Measurements from ENCODE around the gene ZNF324.
"Not testable (repeated sequence)": the region's sequence is repeated elsewhere in the genome, so short reads cannot be mapped to it uniquely, and the experiment has no call there.

Gene ZNF324

DNA sequence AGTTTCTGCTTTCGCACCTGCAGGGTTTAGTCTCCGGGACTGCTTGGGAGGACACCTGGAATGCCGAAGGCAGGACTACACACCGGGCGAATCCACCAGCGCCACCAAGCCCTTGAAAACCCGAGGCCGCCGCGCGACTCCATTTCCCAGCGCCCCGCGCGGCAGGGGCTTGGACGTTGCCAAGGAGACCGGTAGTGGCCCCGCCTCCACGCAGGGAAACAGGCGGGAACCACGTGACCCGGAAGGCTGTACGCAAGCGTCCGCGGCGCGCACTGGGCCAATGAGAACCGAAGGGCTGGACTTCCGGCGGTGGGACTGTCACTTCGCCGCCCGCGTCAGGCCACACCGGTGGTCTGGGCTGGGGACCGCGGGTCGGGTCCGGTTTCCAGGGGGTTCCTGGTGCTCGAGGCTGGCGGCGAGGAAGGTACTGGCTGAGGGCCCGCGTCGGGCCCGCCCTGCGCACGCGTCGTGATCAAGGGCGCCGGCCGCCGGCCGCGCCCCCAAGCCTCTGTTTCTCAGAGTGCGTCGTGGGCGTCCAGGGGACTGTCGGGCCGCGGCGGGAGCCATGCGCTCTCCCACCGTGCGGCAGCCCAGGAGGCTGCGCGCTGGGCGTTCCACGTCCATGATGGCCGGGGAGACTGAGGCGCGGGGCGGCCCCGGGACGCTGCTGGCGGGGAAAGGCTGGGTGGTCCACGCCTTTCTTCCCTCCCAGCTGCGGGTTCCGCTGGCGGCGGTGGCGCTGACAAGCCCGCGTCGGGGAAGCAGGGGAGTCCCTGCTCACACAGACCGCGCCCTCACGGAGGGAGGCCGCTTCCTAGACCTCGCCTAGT is at the start of gene ZNF324:
Gene ZNF324 (plus strand): TSS at position 321 of the 830 bp plus-strand sequence. CDS start 2,106 bp downstream, outside the sequence.
- FAIRE-seq: peak; percentile 79
- DNase-seq (ENCODE audit: insufficient read length, low spot score): peak; percentile 97

DNA sequence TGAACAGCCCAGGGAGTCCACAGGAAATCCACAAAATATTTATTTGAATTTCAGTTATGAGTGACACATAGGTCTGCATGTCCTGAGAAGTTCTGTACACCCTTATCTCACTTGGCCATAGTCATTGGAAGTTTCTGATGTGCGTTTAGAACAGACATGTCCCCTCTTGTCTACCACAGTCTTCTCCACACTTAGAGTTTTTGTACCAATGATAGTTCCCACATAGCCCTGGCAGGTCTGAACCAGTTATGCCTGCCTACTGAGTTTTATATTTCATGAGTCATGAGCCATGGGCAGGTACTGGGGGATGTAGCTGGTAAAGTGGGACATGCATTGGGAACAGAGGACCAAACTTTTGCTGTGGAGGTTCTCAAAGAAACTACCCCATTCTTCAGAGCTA is 38.3 kb upstream of the ZNF324 start:
- no peak for DNase-seq (ENCODE audit: insufficient read length, low spot score)
- no peak for FAIRE-seq

DNA sequence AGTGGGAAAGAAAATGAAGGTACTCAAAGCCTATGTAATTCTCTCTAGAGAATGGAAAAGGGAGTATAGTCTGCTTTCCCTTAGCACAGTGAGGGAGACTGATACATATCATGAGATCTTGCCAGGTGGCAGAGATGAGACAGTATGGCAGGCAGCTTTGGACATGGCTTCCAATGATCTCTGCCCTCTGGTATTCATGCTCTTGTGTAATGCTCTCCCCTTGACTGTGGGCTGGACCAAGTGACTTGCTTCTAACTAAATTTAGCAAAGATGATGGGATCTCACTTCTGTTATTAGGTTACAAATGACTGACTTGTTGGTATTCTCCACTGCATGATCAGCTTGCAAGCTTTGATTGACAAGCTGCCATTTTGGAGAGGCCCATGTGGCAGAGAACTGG is 37.1 kb upstream of the ZNF324 start:
- FAIRE-seq: no peak
- DNase-seq (ENCODE audit: insufficient read length, low spot score): no peak

DNA sequence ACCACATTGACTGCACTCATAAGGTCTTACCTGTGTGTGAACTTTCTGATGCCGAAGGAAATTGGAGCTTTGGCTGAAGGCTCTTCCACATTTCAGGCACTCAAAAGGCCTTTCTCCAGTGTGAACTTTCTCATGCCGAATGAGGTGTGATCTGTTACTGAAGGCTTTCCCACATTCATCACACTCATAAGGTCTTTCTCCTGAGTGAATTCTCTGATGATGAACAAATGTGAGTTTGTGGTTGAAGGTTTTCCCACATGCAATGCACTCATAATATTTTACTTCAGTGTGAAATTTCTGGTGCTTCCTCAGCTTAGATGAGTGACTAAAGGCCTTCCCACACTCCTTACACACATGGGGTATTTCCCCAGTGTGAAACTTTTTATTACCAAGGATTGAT is 32.7 kb upstream of the ZNF324 start:
- no peak for FAIRE-seq
- DNase-seq (ENCODE audit: insufficient read length, low spot score): no peak

DNA sequence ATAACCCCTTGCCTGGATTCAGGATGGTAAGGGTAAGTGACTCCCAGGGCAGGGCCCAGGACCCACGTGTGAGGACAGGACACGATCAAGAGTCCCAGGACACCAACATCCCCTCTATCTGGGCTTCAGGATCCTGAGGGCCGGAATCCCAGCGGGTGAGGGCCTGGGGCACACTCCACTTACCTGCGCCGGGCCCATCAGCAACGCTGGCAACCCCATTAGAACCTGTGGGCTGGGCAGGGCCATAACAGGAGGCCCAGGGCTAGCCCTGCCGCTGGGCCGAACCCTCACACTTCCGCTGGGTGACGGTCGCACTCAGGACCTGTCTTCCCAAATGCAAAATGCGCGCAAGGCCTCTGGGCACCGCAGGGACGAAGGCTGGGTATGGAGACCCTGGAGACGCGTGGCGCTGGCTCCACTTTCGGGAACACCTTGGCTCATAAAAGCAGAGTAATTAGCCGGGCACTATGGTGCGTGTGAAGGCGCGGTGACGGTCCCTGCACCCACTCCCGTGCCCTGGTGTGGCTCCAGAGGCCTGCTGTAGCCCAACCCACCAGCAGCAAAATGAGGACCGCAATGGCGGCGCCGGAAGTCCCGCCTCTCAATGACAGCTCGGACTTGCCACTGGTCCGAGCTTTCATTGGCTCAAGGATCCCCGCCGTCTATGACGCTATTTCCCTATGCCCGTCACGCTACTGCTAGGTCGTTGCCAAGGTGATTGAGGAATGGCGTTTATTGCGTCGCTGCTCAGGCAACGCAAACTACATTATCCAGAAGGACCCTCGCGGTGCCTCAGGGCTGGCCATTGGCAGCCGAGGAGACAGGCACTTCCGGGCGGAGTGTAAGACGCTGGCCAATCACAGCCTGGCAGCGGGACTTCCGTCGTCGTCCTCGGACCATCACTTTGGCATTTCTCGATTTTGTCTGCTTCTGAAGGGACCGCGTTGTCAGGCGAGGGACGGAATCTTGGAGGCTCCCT is 27.0 kb upstream of the ZNF324 start, which contains the start of gene ZNF132:
Gene ZNF132 (minus strand): TSS at position 578 of the 979 bp plus-strand sequence. CDS start 332 bp downstream, at position 246.
- DNase-seq (ENCODE audit: insufficient read length, low spot score) (peak; percentile 96), FAIRE-seq (peak; percentile 98)

DNA sequence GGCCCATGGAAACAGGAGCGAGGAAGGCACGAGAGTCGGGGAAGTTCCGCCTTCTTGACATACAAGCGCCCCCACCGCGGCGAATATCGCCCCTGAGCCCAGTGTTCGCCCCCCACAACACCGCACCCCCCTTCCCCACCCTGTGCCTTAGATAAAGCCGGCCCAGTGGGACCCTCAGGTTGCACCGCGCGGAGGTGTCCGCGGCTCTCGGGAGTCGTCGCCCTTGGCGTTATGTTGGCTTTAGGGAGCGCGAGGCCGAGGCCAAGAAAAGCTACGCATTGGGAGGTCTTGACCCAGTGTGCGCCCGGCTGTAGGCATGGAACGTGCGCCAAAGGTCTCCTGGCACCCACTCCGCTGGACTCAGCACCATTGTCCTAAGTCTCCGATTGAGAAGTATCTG is 26.3 kb upstream of the ZNF324 start:
- FAIRE-seq (no peak), DNase-seq (ENCODE audit: insufficient read length, low spot score) (no peak)

DNA sequence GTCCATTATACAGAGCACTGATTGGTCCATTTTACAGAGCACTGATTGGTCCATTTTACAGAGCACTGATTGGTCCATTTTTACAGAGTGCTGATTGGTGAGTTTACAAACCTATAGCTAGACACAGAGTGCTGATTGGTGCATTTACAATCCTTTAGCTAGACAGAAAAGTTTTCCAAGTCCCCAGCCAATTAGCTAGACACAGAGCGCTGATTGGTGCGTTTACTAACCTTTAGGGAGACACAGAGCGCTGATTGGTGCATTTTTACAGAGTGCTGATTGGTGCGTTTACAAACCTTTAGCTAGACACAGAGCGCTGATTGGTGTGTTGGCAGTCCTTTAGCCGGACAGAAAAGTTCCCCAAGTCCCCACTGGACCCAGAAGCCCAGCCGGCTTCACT is 23.9 kb upstream of the ZNF324 start:
- not testable (repeated sequence) for FAIRE-seq; DNase-seq (ENCODE audit: insufficient read length, low spot score)

DNA sequence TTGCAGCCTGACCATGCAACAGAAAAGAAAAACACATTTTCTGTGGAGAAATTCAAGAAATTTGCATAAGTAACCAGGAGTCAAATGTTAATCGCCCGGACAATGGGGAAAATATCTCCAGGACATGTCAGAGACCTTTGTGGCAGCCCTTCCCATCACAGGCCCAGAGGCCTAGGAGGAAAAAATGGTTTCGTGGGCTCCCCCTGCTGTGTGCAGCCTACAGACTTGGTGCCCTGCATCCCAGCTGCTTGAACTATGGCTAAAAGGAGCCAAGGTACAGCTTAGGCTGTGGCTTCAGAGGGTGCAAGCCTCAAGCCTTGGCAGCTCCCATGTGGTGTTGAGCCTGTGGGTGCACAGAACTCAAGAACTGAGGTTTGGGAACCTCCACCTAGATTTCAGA is 18.0 kb upstream of the ZNF324 start:
- DNase-seq (ENCODE audit: insufficient read length, low spot score); FAIRE-seq: not testable (repeated sequence)

DNA sequence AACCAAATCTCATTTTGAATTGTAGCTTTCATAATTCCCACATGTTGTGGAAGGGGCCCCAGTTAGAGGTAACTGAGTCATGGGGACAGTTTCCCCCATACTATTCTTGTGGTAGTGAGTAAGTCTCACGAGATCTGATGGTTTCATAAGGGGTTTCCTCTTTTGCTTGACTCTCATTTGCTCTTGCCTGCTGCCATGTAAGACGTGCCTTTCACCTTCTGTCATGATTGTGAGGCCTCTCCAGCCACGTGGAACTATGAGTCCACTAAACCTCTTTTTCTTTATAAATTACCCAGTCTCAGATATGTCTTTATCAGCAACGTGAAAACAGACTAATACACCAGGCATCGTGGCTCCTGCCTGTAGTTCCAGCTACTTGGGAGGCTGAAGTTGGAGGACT is 16.9 kb upstream of the ZNF324 start:
- DNase-seq (ENCODE audit: insufficient read length, low spot score); FAIRE-seq: not testable (repeated sequence)

DNA sequence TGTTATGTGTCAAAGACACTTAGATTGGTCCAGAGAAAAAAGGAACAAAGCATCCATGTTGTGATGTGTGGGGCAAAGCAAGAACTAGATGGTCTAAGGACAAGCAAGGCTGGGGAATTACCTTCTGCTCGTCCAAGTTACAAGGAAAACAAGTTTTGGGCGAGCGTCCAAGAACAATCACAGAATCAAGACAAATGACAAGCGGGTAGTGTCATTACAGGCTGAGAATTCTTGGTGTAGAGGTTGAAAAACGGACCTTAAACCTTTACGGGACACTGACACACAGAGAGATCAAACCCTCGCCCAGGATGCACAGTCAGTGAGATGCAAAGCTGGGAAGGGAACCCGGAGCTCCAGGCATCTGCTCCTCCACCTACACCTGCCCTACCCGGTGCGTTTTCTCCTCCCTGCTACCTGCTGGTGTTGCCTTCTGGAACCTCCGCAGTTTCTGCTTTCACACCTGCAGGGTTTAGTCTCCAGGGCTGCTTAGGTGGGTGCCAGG is 16.0 kb upstream of the ZNF324 start:
- FAIRE-seq (no peak), DNase-seq (ENCODE audit: insufficient read length, low spot score) (no peak)

DNA sequence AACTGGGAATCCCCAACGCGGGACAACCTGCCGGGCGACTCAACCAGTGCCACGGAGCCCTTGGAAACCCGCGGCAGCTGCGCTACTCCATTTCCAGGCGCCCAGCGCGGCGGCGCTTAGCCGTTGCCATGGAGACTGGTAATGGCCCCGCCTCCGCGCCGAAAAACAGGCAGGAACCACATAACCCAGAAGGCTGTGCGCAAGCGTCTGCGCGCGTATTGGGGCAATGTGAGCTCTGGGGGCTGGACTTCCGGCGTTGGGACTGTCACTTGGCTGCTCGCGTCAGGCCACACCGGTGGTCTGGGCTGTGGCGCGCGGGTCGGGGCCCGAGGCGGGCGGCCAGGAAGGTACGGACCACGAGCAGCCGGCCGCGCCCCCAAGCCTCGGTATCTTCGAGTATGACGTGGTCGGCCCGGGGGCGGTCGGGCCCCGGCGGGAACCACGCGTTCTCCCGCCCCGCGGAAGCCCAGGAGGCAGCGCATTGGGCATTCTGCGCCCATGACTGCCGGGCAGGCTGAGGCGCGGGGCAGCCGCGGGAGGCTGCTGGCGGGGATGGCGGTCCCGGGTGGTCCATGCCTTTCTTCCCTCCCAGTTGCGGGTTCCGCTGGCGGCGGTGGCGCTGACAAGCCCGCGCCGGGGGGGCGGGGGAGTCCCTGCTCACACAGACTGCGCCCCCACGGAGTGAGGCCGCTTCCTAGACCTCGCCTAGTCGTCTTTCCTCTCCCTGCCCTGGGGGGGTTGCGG is 15.3 kb upstream of the ZNF324 start, which contains the start of gene ZNF324B:
Gene ZNF324B (plus strand): TSS at position 265 of the 744 bp plus-strand sequence. CDS start 2,080 bp downstream, outside the sequence.
- DNase-seq (ENCODE audit: insufficient read length, low spot score) (peak; percentile 97), FAIRE-seq (peak; percentile 75)

DNA sequence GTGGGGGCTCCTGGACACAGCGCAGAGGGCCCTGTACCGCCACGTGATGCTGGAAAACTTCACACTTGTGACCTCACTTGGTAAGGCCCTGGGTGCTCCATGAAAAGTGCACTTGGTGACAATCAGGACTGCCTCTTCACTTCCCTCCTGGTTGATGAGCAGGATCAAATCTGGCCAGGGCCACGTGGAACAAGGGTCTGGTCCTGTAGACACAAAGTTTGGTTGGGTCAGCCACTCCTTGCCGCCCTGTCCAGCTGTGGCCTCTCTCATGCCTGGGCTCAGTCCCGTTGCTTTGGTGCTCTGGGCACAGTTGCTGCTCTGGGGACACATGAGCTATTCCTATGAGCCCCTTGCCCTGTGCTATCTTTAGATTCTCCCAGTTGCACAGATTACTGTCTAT is 13.1 kb upstream of the ZNF324 start:
- no peak for DNase-seq (ENCODE audit: insufficient read length, low spot score)
- no peak for FAIRE-seq

DNA sequence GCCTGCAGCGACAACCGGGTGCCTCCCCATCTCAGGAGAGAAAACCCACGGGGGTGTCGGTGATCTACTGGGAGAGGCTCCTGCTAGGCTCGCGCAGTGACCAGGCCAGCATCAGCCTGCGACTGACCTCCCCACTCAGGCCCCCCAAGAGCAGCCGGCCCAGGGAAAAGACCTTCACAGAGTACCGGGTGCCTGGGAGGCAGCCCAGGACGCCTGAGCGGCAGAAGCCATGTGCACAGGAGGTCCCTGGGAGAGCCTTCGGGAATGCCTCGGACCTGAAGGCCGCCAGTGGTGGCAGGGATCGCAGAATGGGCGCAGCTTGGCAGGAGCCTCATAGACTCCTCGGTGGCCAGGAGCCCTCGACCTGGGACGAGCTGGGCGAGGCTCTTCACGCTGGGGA is 11.6 kb upstream of the ZNF324 start:
- no peak for DNase-seq (ENCODE audit: insufficient read length, low spot score)
- FAIRE-seq: no peak

DNA sequence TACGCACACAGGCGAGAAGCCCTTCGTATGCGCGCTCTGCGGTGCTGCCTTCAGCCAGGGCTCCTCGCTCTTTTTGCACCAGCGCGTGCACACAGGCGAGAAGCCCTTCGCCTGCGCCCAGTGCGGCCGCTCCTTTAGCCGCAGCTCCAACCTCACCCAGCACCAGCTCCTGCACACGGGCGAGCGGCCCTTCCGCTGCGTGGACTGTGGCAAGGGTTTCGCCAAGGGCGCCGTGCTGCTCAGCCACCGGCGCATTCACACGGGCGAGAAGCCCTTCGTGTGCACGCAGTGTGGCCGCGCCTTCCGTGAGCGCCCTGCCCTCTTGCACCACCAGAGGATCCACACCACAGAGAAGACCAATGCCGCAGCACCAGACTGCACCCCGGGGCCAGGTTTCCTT is 10.8 kb upstream of the ZNF324 start:
- no peak for FAIRE-seq
- DNase-seq (ENCODE audit: insufficient read length, low spot score): no peak

DNA sequence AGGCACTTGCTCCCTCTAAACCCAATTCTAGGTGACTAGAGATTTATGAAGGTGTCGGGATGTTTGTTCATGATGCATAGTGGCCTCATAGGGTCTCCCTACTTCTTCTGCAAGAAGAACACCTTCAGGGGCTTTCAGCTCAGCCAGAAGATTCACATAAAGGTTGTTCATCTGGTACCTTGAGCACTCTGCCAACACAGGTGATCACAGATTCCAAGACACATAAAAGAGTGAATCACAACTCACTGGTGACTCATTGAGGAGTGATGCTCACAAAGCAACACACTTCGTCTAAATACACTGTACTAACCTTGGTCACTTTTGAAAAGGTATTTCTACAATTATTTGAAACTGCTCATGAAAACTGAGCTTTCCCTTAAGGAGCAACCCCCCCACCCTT is 6.8 kb upstream of the ZNF324 start:
- no peak for DNase-seq (ENCODE audit: insufficient read length, low spot score)
- FAIRE-seq: peak; percentile 63

DNA sequence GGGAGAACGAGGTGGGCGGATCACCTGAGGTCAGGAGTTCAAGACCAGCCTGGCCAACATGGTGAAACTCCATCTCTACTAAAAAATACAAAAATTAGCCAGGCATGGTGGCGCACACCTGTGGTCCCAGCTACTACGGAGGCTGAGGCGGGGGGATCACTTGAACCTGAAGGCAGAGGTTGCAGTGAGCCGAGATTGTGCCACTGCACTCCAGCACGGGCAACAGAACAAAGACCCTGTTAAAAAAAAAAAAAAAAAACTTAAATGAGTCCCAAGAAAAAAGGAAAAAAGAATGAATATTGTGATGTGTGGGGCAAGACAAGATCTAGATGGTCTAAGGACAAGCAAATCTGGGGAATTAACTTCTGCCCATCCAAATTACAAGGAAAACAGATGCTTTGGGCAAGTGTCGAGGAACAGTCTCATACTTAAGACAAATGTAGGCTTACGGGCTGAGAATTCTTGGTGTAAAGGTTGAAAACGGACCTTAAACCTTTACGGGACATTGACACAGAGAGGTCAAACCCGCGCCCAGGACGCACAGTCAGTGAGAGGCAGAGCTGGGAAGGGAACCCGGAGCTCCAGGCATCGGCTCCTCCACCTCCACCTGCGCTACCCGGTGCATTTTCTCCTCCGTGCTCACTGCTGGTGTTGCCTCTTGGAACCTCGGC is 656 bp upstream of the ZNF324 start:
- FAIRE-seq (no peak), DNase-seq (ENCODE audit: insufficient read length, low spot score) (no peak)

DNA sequence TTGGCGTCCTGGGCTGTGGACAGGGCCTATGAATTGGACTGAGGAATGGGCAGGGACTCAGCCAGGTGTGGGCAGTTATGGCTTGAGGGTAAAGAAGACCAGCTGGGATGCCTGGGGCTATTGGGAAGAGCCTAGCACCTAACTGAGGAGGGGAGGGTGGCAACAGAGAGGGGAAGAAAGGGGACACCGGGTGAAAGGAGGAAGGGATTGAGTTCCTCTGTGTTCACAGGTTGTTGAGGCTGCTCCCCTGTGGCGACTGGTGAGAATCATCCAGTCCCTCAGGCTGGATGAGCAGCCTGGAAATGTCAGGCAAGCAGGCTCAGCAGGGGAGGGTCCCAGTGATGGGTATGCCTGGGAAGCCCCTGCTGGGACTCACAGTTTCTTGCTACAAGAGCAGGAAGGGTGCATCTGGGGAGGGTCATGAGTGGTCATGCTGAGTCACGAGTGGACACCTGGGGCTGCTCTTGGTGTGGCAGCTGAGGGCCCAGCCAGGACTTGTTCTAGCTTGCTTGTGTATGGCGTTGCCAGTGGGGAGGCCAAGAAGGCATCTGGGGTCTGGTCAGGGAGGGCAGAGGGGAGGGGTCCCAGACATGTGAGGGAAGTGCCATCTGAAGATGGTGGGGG is 1.4 kb downstream of the ZNF324 start:
- DNase-seq (ENCODE audit: insufficient read length, low spot score): no peak
- no peak for FAIRE-seq

DNA sequence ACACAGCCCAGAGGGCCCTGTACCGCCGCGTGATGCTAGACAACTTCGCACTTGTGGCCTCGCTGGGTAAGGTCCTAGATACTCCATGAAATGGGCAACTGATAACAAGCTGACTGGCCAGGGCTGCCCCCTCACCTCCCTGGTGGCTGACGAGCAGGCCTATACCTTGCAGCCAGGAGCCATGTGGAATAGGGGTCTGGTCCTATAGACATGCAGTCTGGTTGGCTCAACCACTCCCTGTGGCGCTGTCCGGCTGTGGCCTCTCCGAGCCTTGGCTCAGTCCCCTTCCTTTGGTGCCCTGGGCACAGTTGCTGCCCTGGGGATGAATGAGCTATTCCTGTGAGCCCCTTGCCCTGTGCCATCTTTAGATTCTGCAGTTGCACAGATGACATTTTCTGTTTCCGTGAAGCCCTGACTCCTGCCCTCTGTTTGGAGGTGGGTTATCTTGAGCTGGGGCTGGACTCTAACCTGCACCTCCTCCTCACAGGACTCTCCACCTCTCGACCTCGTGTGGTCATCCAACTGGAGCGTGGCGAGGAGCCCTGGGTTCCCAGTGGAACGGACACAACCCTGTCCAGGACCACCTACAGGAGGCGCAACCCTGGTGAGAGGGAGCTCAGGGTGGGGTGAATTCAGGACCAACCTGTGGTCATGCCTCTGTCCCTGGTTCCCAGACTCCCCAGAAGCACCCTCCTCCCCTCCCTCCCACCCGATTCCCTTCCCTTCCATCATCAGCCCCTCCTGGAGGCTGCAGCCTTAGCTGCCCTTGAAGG is 2.5 kb downstream of the ZNF324 start:
- DNase-seq (ENCODE audit: insufficient read length, low spot score) (no peak), FAIRE-seq (no peak)

Measured in HTR-8/SVneo (cell line).